Endothelial cell of umbilical vein (primary cell): Measurements from ENCODE around the gene ZNF689. TPM values are rescaled to one million over a fixed set of nuclear protein-coding genes. Genes with fewer than 3 reads are reported as not detected.

Source experiments
- BruUV-seq: library from RNA; stranded (reverse); fragments of 400-500 nt; replicated peaks from 2 replicates; lab custom pipeline; 2021; lab: Mats Ljungman, UMichigan
- CTCF ChIA-PET: fragments of 300-600, 350-600 bp; sonication (Branson Sonifier 250); formaldehyde crosslinking; loops from one replicate; lab custom pipeline; 2021; ENCODE audit warnings: antibody characterized with exemption, inconsistent platforms; lab: Charles Lee
- POLR2A ChIA-PET: fragments of 300-600, 350-600 bp; sonication (Branson Sonifier 250); formaldehyde crosslinking; loops from one replicate; lab custom pipeline; 2021; ENCODE audit warnings: antibody characterized with exemption, inconsistent platforms; lab: Charles Lee
- DNase-seq: peaks from one replicate; pipeline ENCODE4 v3.0.0-alpha.2; 2011; ENCODE audit warnings: low read depth, low spot score
- FAIRE-seq: peaks from 2 replicates; lab custom pipeline; 2011; peaks lifted over from hg19 to GRCh38; lab: Jason Lieb, UNC
- H2AFZ ChIP-seq: 2 replicates; pipeline ENCODE4 v1.6.0; 2012; ENCODE audit warnings: low read depth, low read length, control low read depth, inconsistent platforms
- H3K27ac ChIP-seq: 2 replicates; pipeline ENCODE4 v1.5.1; 2011; ENCODE audit warnings: low read depth, mild to moderate bottlenecking, control low read depth, low read length, moderate library complexity; ENCODE audit not compliant: insufficient read depth
- H3K27me3 ChIP-seq, 2 experiments: 2 replicates each; pipeline versions ENCODE4 v1.6.0 to v1.6.1; 2011; ENCODE audit warnings: low read length in 2 of 2, mixed read lengths in 1 of 2; ENCODE audit not compliant: control insufficient read depth in 2 of 2, insufficient read depth in 2 of 2
- H3K36me3 ChIP-seq, 2 experiments: 2 replicates in 1 of 2; 3 replicates in 1 of 2; pipeline ENCODE4 v1.5.1; 2011; ENCODE audit warnings: low read length in 2 of 2, mild to moderate bottlenecking in 1 of 2, moderate library complexity in 1 of 2; ENCODE audit not compliant: control insufficient read depth in 2 of 2, insufficient read depth in 2 of 2; ENCODE audit errors: extremely low read depth in 1 of 2
- H3K4me1 ChIP-seq: 3 replicates; pipeline ENCODE4 v1.5.1; 2011; ENCODE audit warnings: mild to moderate bottlenecking, low read length; ENCODE audit not compliant: control insufficient read depth, insufficient read depth; ENCODE audit errors: extremely low read depth
- H3K4me2 ChIP-seq: 2 replicates; pipeline ENCODE4 v1.6.1; 2011; ENCODE audit warnings: low read length, control low read depth, mixed read lengths; ENCODE audit not compliant: insufficient read depth
- H3K4me3 ChIP-seq, 3 experiments: fragments of 200-600 bp in 1 of 3; sonication (generic), shearing (Covaris generic) in 1 of 3; replicated peaks in 1 of 3; 2 replicates each; pipeline ENCODE4 v1.5.1; 2011 to 2016; ENCODE audit warnings: control low read depth in 3 of 3, low read length in 3 of 3, mild to moderate bottlenecking in 2 of 3, inconsistent platforms in 1 of 3, low read depth in 1 of 3, moderate library complexity in 1 of 3; ENCODE audit not compliant: insufficient read depth in 1 of 3
- H3K79me2 ChIP-seq: 2 replicates; pipeline ENCODE4 v1.6.0; 2012; ENCODE audit warnings: low read length, inconsistent platforms; ENCODE audit not compliant: control insufficient read depth, insufficient read depth
- H3K9ac ChIP-seq: replicated peaks from 2 replicates; pipeline ENCODE3; 2011; ENCODE audit warnings: low read length, control low read depth; ENCODE audit not compliant: insufficient read depth; ENCODE audit errors: extremely low read depth
- H3K9me1 ChIP-seq: replicated peaks from 3 replicates; pipeline ENCODE4 v1.6.0; 2011; ENCODE audit warnings: mild to moderate bottlenecking, low read length; ENCODE audit not compliant: control insufficient read depth, insufficient read depth; ENCODE audit errors: extremely low read depth
- H3K9me3 ChIP-seq: replicated peaks from 2 replicates; pipeline ENCODE4 v1.5.1; 2012; ENCODE audit warnings: low read length, inconsistent platforms; ENCODE audit not compliant: control insufficient read depth, insufficient read depth
- H4K20me1 ChIP-seq: replicated peaks from 2 replicates; pipeline ENCODE3; 2011; ENCODE audit warnings: mild to moderate bottlenecking, low read length; ENCODE audit not compliant: control insufficient read depth, insufficient read depth; ENCODE audit errors: extremely low read depth
- CTCF ChIP-seq, 2 donors: IDR thresholded peaks; 1 replicate in 1 of 2; 2 replicates in 1 of 2; pipeline ENCODE4 v1.5.1; 2011; ENCODE audit warnings: low read length in 2 of 2, mild to moderate bottlenecking in 2 of 2, moderate library complexity in 2 of 2, control low read depth in 1 of 2, inconsistent platforms in 1 of 2, low read depth in 1 of 2; ENCODE audit not compliant: insufficient read depth in 1 of 2; ENCODE audit errors: extremely low read depth in 1 of 2
- EZH2 ChIP-seq: IDR thresholded peaks from 2 replicates; pipeline ENCODE4 v1.6.1; 2012; ENCODE audit warnings: borderline replicate concordance, low read depth, mild to moderate bottlenecking, moderate library complexity, low read length, inconsistent platforms; ENCODE audit not compliant: severe bottlenecking
- MYC ChIP-seq: IDR thresholded peaks from one replicate; pipeline ENCODE4 v1.6.1; 2011; ENCODE audit warnings: mild to moderate bottlenecking, low read depth, low read length
- POLR2AphosphoS5 ChIP-seq: IDR thresholded peaks from 2 replicates; pipeline ENCODE4 v1.6.1; 2012; ENCODE audit warnings: low read depth, mild to moderate bottlenecking, control low read depth, low read length, moderate library complexity; ENCODE audit not compliant: insufficient read depth
- dilution Hi-C: fragments of 300-500 bp; cut with MboI; formaldehyde crosslinking; loops from one replicate; pipeline ENCODE4 v1.15.0; 2019; ENCODE audit warnings: low sequenced_read_pairs; ENCODE audit not compliant: extremely low pct_ligation_motif_present
- intact Hi-C: fragments of 100-400 bp; cut with micrococcal nuclease; formaldehyde crosslinking; loops from one replicate; pipeline ENCODE4 v1.10.0; 2022
- polyA plus RNA-seq, 4 experiments: library from polyadenylated mRNA; depleted of rRNA in 3 of 4; stranded (reverse) in 3 of 4; unstranded in 1 of 4; fragments of >200 nt; gene quantifications; 2 replicates each; pipeline versions ENCODE4 v1.2.1 to v1.2.3, GENCODE V29; 2011 to 2012; ENCODE audit warnings: missing spikeins in 1 of 4
- total RNA-seq: library from RNA; stranded (reverse); gene quantifications from 2 replicates; pipeline ENCODE4 v1.2.3, GENCODE V29; 2021
- TF ChIP-seq, protein P1 (sequence below): IDR thresholded peaks from 2 replicates; pipeline ENCODE4 v1.6.1; 2011; ENCODE audit not compliant: insufficient read depth, insufficient read length

ZNF689 gene
- total and polyA plus RNA-seq, 2 donors (not counting 3 experiments of a cell fraction or from before 2014, with no cell fraction given): 7.5 to 8.4 TPM

- ChIA-PET POLR2A (no interaction called here), CTCF (no interaction called here)
- H3K9me3 ChIP-seq: no peaks in the 10 kb centered on the region
- no peak overlapping the region for H3K27ac ChIP-seq
- intact Hi-C loops (no loop called here), dilution Hi-C loops (no loop called here)
- FAIRE-seq: no peak
- no peak overlapping the region for H2AFZ ChIP-seq
- DNase-seq: no peak
- H3K4me3 ChIP-seq: no peak overlapping the region
- TF ChIP-seq MYC (no peak), EZH2 (no peak), POLR2AphosphoS5 (no peak), CTCF (IDR thresholded peaks at IDR 0.05; ENCODE audit: extremely low read depth in 1 of 2, insufficient read depth in 1 of 2, low read depth in 1 of 2, low read length in 2 of 2) (no peak)
- TF ChIP-seq, protein P1, sequence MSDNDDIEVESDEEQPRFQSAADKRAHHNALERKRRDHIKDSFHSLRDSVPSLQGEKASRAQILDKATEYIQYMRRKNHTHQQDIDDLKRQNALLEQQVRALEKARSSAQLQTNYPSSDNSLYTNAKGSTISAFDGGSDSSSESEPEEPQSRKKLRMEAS: no peak
- no peaks in the 10 kb centered on the region for H3K36me3 ChIP-seq
- H3K4me2 ChIP-seq: no peak overlapping the region
- no TSS peak for BruUV-seq
- no peaks in the 10 kb centered on the region for H3K27me3 ChIP-seq
- no peaks in the 10 kb centered on the region for H3K4me1 ChIP-seq
- no peaks in the 10 kb centered on the region for H3K79me2 ChIP-seq
- H3K9ac ChIP-seq: no peak overlapping the region
- no peaks in the 10 kb centered on the region for H4K20me1 ChIP-seq
- no peaks in the 10 kb centered on the region for H3K9me1 ChIP-seq
These were observed 31.3 kb upstream of the ZNF689 start for GRCh38 chr16:30641378-30641982.
